LNCaP clone FGC (cell line): Measurements from ENCODE around the gene PXMP4.

Source experiments
- DNase-seq: peaks from one replicate; pipeline ENCODE4 v3.0.0-alpha.2; 2011; ENCODE audit warnings: low read depth
- H3K4me3 ChIP-seq: 2 replicates; pipeline ENCODE4 v1.5.1; 2011; ENCODE audit warnings: mild to moderate bottlenecking, low read depth, low read length, control low read depth
- CTCF ChIP-seq: IDR thresholded peaks from 2 replicates; pipeline ENCODE4 v1.5.1; 2012; ENCODE audit warnings: mild to moderate bottlenecking; ENCODE audit not compliant: control insufficient read depth, insufficient read depth; ENCODE audit errors: extremely low read depth

The PXMP4 gene

GRCh38 chr20:33719989-33720709, at the start of gene PXMP4:
Gene PXMP4 (minus strand): TSS chr20:33720310. CDS start chr20:33720207, 103 bp downstream.
- TF ChIP-seq CTCF, result no peak
- DNase-seq, result no peak

GRCh38 chr20:33769043-33769442, 48.9 kb upstream of the PXMP4 start:
- DNase-seq, result no peak
- TF ChIP-seq CTCF, result no peak
- no peak overlapping the region for H3K4me3 ChIP-seq

More at GRCh38 chr20:33719989-33720709, at the start of gene PXMP4:
- H3K4me3 ChIP-seq, result no peak within 1 kb of the TSS

- no peak for DNase-seq
- no peak overlapping the region for H3K4me3 ChIP-seq
- TF ChIP-seq CTCF, result no peak
Measured at GRCh38 chr20:33767777-33768138, 47.6 kb upstream of the PXMP4 start.

- DNase-seq, result no peak
- no peak overlapping the region for H3K4me3 ChIP-seq
- TF ChIP-seq CTCF, result no peak
Measured at GRCh38 chr20:33766686-33767085, 46.6 kb upstream of the PXMP4 start.

- H3K4me3 ChIP-seq, result no peak overlapping the region
- DNase-seq, result no peak
- TF ChIP-seq CTCF, result no peak
Measured at GRCh38 chr20:33765592-33765991, 45.5 kb upstream of the PXMP4 start.

GRCh38 chr20:33765099-33765498, 45.0 kb upstream of the PXMP4 start:
- H3K4me3 ChIP-seq, result no peak overlapping the region
- TF ChIP-seq CTCF, result no peak
- no peak for DNase-seq

GRCh38 chr20:33761698-33762250, 41.7 kb upstream of the PXMP4 start:
- no peak for TF ChIP-seq CTCF
- no peak overlapping the region for H3K4me3 ChIP-seq

More at GRCh38 chr20:33761698-33762250, 41.7 kb upstream of the PXMP4 start:
- no peak for DNase-seq
